Measurements from ENCODE around the gene TSACC. TPM values are rescaled to one million over a fixed set of nuclear protein-coding genes. Genes with fewer than 3 reads are reported as not detected.
"Not testable (repeated sequence)": the region's sequence is repeated elsewhere in the genome, so short reads cannot be mapped to it uniquely, and the experiment has no call there.

Gene TSACC
- total RNA-seq, 3 donors from 2014 or later, result 0.37 to 0.43 TPM; not detected in 1

GRCh38 chr1:156323179-156323578 is 15.1 kb upstream of the TSACC start:
- peaks cover 23% of the 10 kb centered on the region for H3K36me3 Mint-ChIP-seq (ENCODE audit: insufficient read depth)
- not testable (repeated sequence) for H3K9me3 Mint-ChIP-seq; H3K27me3 Mint-ChIP-seq (ENCODE audit: low read depth); ATAC-seq; H3K4me1 Mint-ChIP-seq (ENCODE audit: low read depth); H3K4me3 Mint-ChIP-seq; DNase-seq

DNA sequence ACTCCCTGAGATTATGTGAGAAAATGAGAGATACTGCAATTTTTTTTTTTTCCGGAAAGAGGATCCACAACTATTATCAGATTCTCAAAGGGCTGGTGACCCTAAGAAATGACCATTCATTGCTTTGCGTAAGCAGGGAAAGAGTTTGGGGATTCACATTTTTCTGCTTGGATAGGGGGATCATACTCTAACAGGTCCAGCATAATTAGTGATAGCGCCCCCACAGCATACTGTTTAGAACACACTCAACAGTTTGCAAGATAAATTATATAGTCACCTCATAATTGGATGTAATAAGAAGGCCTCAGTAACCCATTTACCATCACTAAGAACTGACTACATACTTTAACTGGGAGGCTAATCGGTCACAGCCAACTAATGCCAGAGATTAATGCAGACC is 2.1 kb upstream of the TSACC start:
- H3K27me3 Mint-ChIP-seq (ENCODE audit: low read depth), result no peaks in the 10 kb centered on the region
- ATAC-seq, result no peak
- peaks cover 30% of the 10 kb centered on the region for H3K4me1 Mint-ChIP-seq (ENCODE audit: low read depth)
- peak overlapping the region; percentile 100 for H3K4me3 Mint-ChIP-seq
- peaks cover 34% of the 10 kb centered on the region for H3K36me3 Mint-ChIP-seq (ENCODE audit: insufficient read depth)
- H3K9me3 Mint-ChIP-seq, result no peaks in the 10 kb centered on the region
- no peak for DNase-seq

DNA sequence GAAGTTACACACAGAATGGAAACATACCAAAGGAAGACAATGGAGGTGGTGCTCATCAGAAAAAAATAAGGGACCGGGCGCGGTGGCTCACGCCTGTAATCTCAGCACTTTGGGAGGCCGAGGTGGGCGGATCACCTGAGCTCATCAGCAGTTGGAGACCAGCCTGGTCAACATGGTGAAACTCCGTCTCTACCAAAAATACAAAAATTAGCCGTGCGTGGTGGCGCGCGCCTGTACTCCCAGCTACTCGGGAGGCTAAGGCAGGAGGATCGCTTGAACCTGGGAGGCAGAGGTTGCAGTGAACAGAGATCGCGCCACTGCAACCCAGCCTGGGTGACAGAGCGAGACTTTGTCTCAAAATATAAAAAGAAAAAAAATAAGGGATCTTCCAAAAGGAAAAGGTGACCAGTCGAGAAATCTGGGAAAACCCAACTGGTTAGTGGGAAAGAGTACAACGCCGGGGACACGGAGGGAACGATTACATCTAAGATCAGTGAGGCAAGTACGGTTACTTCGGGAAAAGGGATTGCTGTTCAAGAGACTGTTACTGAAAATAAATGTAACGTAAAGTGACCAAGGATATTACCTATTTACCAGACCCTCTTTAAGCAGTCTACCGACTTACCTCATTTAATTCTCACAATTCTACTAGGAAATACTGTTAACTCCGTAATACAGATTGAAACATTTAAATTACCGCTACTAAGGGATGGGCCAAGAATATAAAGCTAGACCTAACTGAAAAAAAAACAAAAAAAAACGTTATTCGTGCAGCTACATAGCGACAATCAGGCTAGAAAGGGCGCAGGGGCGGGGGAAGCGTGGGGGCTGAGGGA is 1.1 kb upstream of the TSACC start:
- Mint-ChIP-seq H3K36me3 (ENCODE audit: insufficient read depth) (peaks cover 34% of the 10 kb centered on the region), H3K27me3 (ENCODE audit: low read depth) (no peaks in the 10 kb centered on the region), H3K4me3 (peak overlapping the region; percentile 100), H3K9me3 (no peaks in the 10 kb centered on the region), H3K4me1 (ENCODE audit: low read depth) (peaks cover 30% of the 10 kb centered on the region)
- ATAC-seq, result peak in 1 of 2 donors; percentile 1
- no peak for DNase-seq

DNA sequence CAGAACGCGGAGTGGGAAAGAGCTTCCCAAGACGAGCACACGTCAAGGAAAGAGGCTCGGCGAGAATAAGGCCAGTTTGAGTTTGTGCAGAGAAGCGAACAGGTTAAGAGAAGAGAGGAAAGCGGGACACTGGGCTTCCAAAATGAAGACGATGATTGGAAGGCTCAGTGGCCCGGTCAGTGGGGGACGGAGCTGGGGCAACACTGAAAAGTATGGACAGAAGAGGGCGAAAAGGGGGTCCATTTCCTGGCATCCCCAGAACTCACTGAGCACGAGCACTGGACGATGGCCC is 492 bp upstream of the TSACC start:
- ATAC-seq, result no peak
- H3K9me3 Mint-ChIP-seq, result no peaks in the 10 kb centered on the region
- H3K4me1 Mint-ChIP-seq (ENCODE audit: low read depth), result peaks cover 30% of the 10 kb centered on the region
- H3K27me3 Mint-ChIP-seq (ENCODE audit: low read depth), result no peaks in the 10 kb centered on the region
- peaks cover 34% of the 10 kb centered on the region for H3K36me3 Mint-ChIP-seq (ENCODE audit: insufficient read depth)
- peak; percentile 28 for DNase-seq
- H3K4me3 Mint-ChIP-seq, result peak overlapping the region; percentile 100

DNA sequence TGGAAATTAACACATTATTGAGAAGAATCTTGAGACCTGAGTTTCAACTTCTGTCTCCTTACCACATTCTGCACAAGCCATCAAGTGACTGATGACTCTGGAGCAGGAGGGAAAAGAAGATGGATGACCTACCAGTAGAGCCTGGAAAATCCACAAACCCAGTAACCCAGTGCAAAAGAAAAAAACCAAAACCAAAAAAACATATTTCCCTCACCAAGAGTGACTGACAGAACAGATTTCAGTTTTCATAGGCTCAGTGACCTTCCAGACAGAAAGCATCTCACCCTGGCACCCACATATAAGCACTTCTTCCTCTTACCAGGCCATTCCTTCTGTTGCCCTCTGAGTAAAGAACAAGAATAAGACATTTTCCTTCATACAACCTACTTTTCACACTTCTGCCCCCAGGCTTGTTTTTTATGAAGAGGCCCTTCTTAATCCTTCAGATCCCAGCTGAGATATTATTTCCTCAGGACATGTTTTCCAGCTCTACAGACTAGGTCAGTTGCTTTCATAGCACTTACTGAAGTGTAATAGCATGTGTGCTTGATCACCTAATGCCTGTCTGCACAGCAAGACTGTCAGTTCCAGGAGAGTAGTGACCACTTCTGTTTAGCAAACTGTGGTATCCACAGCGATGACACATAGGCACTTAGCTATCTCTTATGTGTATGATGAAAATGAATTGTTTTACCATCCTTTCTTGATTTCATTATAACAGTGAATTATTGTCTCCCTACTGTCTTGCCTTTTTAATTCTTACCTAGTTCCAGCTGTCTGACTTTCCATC is 4.0 kb downstream of the TSACC start:
- ATAC-seq, result no peak
- Mint-ChIP-seq H3K9me3 (no peaks in the 10 kb centered on the region), H3K4me3 (no peak overlapping the region), H3K36me3 (ENCODE audit: insufficient read depth) (peaks cover 5% of the 10 kb centered on the region), H3K4me1 (ENCODE audit: low read depth) (peaks cover 7% of the 10 kb centered on the region), H3K27me3 (ENCODE audit: low read depth) (peaks cover 16% of the 10 kb centered on the region)
- no peak for DNase-seq

GRCh38 chr1:156344409-156344808 is 6.1 kb downstream of the TSACC start:
- Mint-ChIP-seq H3K4me3 (no peak overlapping the region), H3K4me1 (ENCODE audit: low read depth) (peaks cover under 1% of the 10 kb centered on the region), H3K27me3 (ENCODE audit: low read depth) (peaks cover 16% of the 10 kb centered on the region), H3K9me3 (no peaks in the 10 kb centered on the region), H3K36me3 (ENCODE audit: insufficient read depth) (no peaks in the 10 kb centered on the region)
- DNase-seq, result no peak
- no peak for ATAC-seq

- not testable (repeated sequence) for H3K9me3 Mint-ChIP-seq; H3K4me3 Mint-ChIP-seq; ATAC-seq; DNase-seq; H3K4me1 Mint-ChIP-seq (ENCODE audit: low read depth); H3K36me3 Mint-ChIP-seq (ENCODE audit: insufficient read depth)
- peaks cover 16% of the 10 kb centered on the region for H3K27me3 Mint-ChIP-seq (ENCODE audit: low read depth)
Observed at GRCh38 chr1:156346035-156346434, 7.7 kb downstream of the TSACC start.

DNA sequence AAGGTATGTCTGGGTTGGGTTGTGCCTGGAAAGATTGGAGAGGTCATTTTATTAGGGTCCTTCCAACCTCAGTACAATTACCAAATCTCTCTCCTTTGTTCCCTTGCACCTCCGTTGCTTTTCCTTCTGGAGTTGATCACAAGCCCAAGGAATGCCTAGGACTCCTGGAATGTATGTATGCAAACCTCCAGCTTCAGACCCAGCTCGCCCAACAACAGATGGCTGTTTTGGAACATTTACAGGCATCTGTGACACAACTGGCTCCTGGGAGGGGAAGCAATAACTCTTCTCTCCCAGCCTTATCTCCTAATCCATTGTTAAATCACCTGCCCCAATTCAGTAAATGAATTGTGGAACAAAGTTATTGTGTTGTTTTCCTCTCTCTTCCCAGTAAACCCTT is 8.3 kb downstream of the TSACC start:
- ATAC-seq (no peak), DNase-seq (no peak)
- Mint-ChIP-seq H3K9me3 (no peaks in the 10 kb centered on the region), H3K27me3 (ENCODE audit: low read depth) (peaks cover 16% of the 10 kb centered on the region), H3K4me3 (no peak overlapping the region), H3K36me3 (ENCODE audit: insufficient read depth) (no peaks in the 10 kb centered on the region), H3K4me1 (ENCODE audit: low read depth) (no peaks in the 10 kb centered on the region)

DNA sequence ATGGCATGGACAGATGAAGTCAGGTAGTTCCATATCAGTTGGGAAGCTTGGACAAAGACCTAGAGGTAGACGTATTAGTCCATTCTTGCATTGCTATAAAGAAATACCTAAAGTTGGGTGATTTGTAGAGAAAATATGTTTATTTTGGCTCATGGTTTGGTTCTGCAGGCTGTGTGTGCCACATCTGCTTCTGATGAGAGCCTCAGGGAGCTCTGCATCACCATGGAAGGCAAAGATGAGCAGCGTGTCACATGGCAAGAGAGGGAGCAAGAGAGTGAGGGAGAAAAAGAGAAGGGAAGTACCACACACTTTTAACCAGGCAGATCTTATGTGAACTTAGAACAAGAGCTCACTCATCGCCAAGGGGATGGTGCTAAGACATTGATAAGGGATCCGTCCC is 9.0 kb downstream of the TSACC start:
- H3K27me3 Mint-ChIP-seq (ENCODE audit: low read depth), result peaks cover 16% of the 10 kb centered on the region
- no peaks in the 10 kb centered on the region for H3K9me3 Mint-ChIP-seq
- DNase-seq (no peak), ATAC-seq (no peak)
- H3K4me3 Mint-ChIP-seq, result no peak overlapping the region
- no peaks in the 10 kb centered on the region for H3K4me1 Mint-ChIP-seq (ENCODE audit: low read depth)
- H3K36me3 Mint-ChIP-seq (ENCODE audit: insufficient read depth), result no peaks in the 10 kb centered on the region

DNA sequence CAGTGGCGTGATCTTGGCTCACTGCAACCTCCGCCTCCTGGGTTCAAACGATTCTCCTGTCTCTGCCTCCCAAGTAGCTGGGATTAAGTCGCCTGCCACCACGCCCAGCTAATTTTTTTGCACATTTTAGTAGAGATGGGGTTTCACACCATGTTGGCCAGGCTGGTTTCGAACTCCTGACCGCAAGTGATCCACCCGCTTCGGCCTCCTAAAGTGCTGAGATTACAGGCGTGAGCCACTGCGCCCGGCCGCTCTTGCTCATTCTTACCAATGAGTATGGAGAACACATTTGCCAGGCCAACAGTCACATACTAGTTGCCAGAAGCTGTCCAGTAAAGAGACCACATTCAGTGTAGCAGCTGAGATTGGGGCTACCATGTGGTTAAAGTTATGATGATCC is 14.2 kb downstream of the TSACC start:
- ATAC-seq; H3K9me3 Mint-ChIP-seq; H3K36me3 Mint-ChIP-seq (ENCODE audit: insufficient read depth); H3K4me3 Mint-ChIP-seq; H3K4me1 Mint-ChIP-seq (ENCODE audit: low read depth); DNase-seq: not testable (repeated sequence)
- peaks cover 30% of the 10 kb centered on the region for H3K27me3 Mint-ChIP-seq (ENCODE audit: low read depth)

DNA sequence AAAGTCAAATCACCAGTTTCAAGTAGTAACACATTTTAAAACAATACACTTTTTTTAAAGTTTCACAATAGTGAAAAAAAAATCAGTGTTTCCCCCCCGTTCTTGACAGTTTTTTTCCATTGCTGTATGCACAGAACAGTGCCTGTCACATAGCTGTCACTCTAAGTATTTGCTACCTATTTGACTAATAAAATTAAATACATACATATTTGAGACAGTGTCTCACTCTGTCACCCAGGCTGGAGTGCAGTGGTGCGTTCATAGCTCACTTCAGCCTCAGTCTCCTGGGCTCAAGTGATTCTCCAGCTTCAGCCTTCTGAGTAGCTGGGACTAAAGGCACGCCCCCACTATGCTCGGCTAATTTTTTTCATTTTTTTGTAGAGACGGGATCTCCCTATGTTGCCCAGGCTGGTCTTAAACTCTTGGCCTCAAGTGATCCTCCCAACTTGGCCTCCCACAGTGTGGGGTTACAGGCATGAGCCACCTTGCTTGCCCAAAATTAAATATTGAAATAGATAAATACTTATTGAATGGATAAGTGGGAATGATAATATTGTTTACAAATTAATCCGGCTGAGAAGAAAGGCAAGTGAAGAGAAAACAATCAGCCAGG is 18.0 kb downstream of the TSACC start:
- Mint-ChIP-seq H3K36me3 (ENCODE audit: insufficient read depth) (no peaks in the 10 kb centered on the region), H3K9me3 (no peaks in the 10 kb centered on the region), H3K4me1 (ENCODE audit: low read depth) (peaks cover 7% of the 10 kb centered on the region), H3K27me3 (ENCODE audit: low read depth) (peaks cover 38% of the 10 kb centered on the region), H3K4me3 (no peak overlapping the region)
- DNase-seq, result no peak
- peak; percentile 71 to 74 for ATAC-seq

DNA sequence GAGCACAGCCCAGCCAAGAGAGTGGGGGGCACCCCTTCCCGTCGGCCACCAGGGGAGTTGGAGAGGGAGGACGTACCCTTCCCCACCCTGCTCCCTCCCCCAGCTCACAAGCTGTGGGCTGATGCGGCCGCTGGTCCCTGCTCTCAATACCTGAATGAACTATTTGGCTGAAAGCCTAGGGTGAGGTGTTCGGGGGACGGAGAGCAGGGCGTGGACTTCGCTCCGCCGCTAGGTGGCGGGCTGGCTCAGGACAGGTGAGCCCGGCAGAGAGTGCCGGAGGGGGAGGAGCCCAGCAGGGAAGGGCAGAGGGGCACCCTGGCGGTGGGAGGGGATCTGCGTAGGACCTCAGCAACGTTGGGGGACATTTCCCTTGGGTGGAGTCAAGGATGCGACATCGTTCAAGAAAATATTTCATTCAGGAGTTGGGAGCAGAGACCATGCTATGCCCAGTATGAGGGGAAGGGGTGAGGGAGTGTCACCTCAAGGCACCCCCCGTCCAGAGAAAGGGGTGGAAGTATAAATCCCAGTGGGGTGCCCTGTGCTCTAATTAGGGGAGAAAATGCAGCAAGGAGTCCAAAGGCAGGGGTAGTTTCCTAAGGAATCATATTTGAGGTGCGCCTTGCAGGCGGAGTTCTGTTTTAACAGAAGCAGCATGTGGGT is 18.7 kb downstream of the TSACC start:
- no peaks in the 10 kb centered on the region for H3K9me3 Mint-ChIP-seq
- no peaks in the 10 kb centered on the region for H3K36me3 Mint-ChIP-seq (ENCODE audit: insufficient read depth)
- DNase-seq, result peak; percentile 62
- peaks cover 38% of the 10 kb centered on the region for H3K27me3 Mint-ChIP-seq (ENCODE audit: low read depth)
- peaks cover 7% of the 10 kb centered on the region for H3K4me1 Mint-ChIP-seq (ENCODE audit: low read depth)
- H3K4me3 Mint-ChIP-seq, result no peak overlapping the region
- peak; percentile 91 to 96 for ATAC-seq

DNA sequence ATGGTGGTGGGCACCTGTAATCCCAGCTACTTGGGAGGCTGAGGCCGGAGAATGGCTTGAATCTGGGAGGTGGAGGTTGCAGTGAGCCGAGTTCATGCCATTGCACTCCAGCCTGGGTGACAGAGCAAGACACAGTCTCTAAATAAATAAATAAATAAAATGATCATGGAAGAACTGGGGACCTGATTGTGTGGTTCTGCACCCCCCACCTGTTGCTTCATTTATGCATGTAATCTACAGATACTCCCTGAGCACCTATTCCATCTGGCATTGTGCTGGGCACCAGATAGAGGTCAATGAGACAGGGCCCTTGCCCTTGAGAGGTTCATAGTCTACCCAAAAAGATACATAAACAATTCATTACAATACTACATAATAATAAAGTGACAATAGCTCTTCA is 19.7 kb downstream of the TSACC start:
- Mint-ChIP-seq H3K27me3 (ENCODE audit: low read depth) (peaks cover 38% of the 10 kb centered on the region), H3K9me3 (no peaks in the 10 kb centered on the region), H3K36me3 (ENCODE audit: insufficient read depth) (no peaks in the 10 kb centered on the region), H3K4me1 (ENCODE audit: low read depth) (peaks cover 7% of the 10 kb centered on the region), H3K4me3 (no peak overlapping the region)
- ATAC-seq, result no peak
- DNase-seq, result no peak

- H3K9me3 Mint-ChIP-seq, result no peaks in the 10 kb centered on the region
- no peaks in the 10 kb centered on the region for H3K36me3 Mint-ChIP-seq (ENCODE audit: insufficient read depth)
- H3K4me1 Mint-ChIP-seq (ENCODE audit: low read depth), result peaks cover 7% of the 10 kb centered on the region
- no peak overlapping the region for H3K4me3 Mint-ChIP-seq
- H3K27me3 Mint-ChIP-seq (ENCODE audit: low read depth), result peaks cover 40% of the 10 kb centered on the region
- no peak for DNase-seq
- no peak for ATAC-seq
Observed at GRCh38 chr1:156358641-156359040, 20.3 kb downstream of the TSACC start.
